B cell (primary cell): ENCODE results near the gene NPRL2. TPM values are rescaled to one million over a fixed set of nuclear protein-coding genes. Genes with fewer than 3 reads are reported as not detected.
A peak's percentile ranks its signal among the peaks of the same experiment; 100 is the strongest.

Experiments used
- ATAC-seq: fragments of 200-7000 bp; cut with Tn5 transposase; one replicate; pipeline ENCODE4 v1.10.0; 2021; ENCODE audit warnings: low read depth, mild to moderate bottlenecking, moderate number of reproducible peaks, moderate library complexity
- CTCF ChIA-PET: fragments of 350-600 bp; sonication (Branson Sonifier 250); formaldehyde crosslinking; loops from one replicate; lab custom pipeline; 2021; ENCODE audit warnings: antibody characterized with exemption, inconsistent platforms; lab: Charles Lee
- POLR2A ChIA-PET: fragments of 350-600 bp; sonication (Branson Sonifier 250); formaldehyde crosslinking; loops from one replicate; lab custom pipeline; 2021; ENCODE audit warnings: antibody characterized with exemption; lab: Charles Lee
- DNase-seq: peaks from one replicate; pipeline ENCODE4 v3.0.0; 2013
- H2AFZ ChIP-seq: 2 replicates; pipeline ENCODE4 v1.6.1; 2012; ENCODE audit warnings: mild to moderate bottlenecking, low read depth, low read length; ENCODE audit not compliant: insufficient read depth, poor library complexity, severe bottlenecking
- H3K27ac ChIP-seq, 2 donors: 1 replicate in 1 of 2; 2 replicates in 1 of 2; pipeline ENCODE4 v1.5.1; 2012 to 2013; ENCODE audit warnings: low read length in 2 of 2, mild to moderate bottlenecking in 2 of 2, moderate library complexity in 1 of 2
- H3K27me3 ChIP-seq, 4 experiments: fragments of 200-600 bp in 1 of 4; sonication (generic) in 1 of 4; replicated peaks in 1 of 4; 1 replicate in 2 of 4; 2 replicates in 2 of 4; pipeline versions ENCODE4 v1.6.1 to v1.7.0; 2013 to 2016; ENCODE audit warnings: low read length in 3 of 4, mild to moderate bottlenecking in 2 of 4, mixed read lengths in 1 of 4, moderate library complexity in 1 of 4; ENCODE audit not compliant: insufficient read depth in 4 of 4, control insufficient read depth in 3 of 4; ENCODE audit errors: control extremely low read depth in 1 of 4
- H3K36me3 ChIP-seq, 2 experiments: replicated peaks in 1 of 2; 1 replicate in 1 of 2; 2 replicates in 1 of 2; pipeline versions ENCODE4 v1.6.1 to v1.7.1; 2013; ENCODE audit warnings: low read length in 1 of 2; ENCODE audit not compliant: insufficient read depth in 2 of 2, control insufficient read depth in 1 of 2; ENCODE audit errors: control extremely low read depth in 1 of 2, extremely low read depth in 1 of 2
- H3K4me1 ChIP-seq, 2 donors: fragments of 200-600 bp in 1 of 2; sonication (generic) in 1 of 2; 1 replicate in 1 of 2; 2 replicates in 1 of 2; pipeline versions ENCODE4 v1.5.1 to v1.6.1; 2013 to 2017; ENCODE audit warnings: low read length in 2 of 2; ENCODE audit not compliant: control insufficient read depth in 2 of 2, insufficient read depth in 2 of 2
- H3K4me2 ChIP-seq: replicated peaks from 2 replicates; pipeline ENCODE3; 2012; ENCODE audit warnings: mild to moderate bottlenecking, low read depth, low read length; ENCODE audit not compliant: poor library complexity, severe bottlenecking
- H3K4me3 ChIP-seq, 5 experiments: fragments of 200-600 bp in 1 of 5; sonication (generic) in 1 of 5; 1 replicate in 3 of 5; 2 replicates in 2 of 5; pipeline versions ENCODE4 v1.5.1 to v1.7.0; 2011 to 2016; ENCODE audit warnings: low read length in 4 of 5, mild to moderate bottlenecking in 4 of 5, low read depth in 2 of 5, control low read depth in 1 of 5, moderate library complexity in 1 of 5; ENCODE audit not compliant: insufficient read depth in 1 of 5; ENCODE audit errors: control extremely low read depth in 1 of 5, extremely low read depth in 1 of 5
- H3K79me2 ChIP-seq: fragments of 200-600 bp; sonication (generic); one replicate; pipeline ENCODE4 v1.6.0; 2016; ENCODE audit warnings: low read length; ENCODE audit not compliant: control insufficient read depth, insufficient read depth
- H3K9ac ChIP-seq: fragments of 200-600 bp; sonication (generic); 2 replicates; pipeline ENCODE4 v1.6.1; 2017; ENCODE audit warnings: mild to moderate bottlenecking, low read length, moderate library complexity
- H3K9me3 ChIP-seq, 3 donors: one replicate each; pipeline versions ENCODE4 v1.6.1 to v1.7.1; 2013; ENCODE audit warnings: low read length in 2 of 3; ENCODE audit not compliant: control insufficient read depth in 2 of 3, insufficient read depth in 1 of 3; ENCODE audit errors: control extremely low read depth in 1 of 3
- H4K20me1 ChIP-seq: 2 replicates; pipeline ENCODE4 v1.6.0; 2012; ENCODE audit warnings: mild to moderate bottlenecking, low read length; ENCODE audit not compliant: insufficient read depth, control insufficient read depth, poor library complexity, severe bottlenecking
- H3K27ac Mint-ChIP-seq: one replicate; pipeline ENCODE4 v1.8.0; 2021; ENCODE audit warnings: mixed read lengths
- H3K27me3 Mint-ChIP-seq: one replicate; pipeline ENCODE4 v1.8.0; 2021; ENCODE audit warnings: mixed read lengths
- H3K4me1 Mint-ChIP-seq: one replicate; pipeline ENCODE4 v1.8.0; 2021; ENCODE audit warnings: mixed read lengths
- H3K4me3 Mint-ChIP-seq: one replicate; pipeline ENCODE4 v1.8.0; 2021; ENCODE audit warnings: mixed read lengths
- H3K9me3 Mint-ChIP-seq: one replicate; pipeline ENCODE4 v1.8.0; 2022; ENCODE audit warnings: mixed read lengths; ENCODE audit not compliant: insufficient read depth
- EZH2 ChIP-seq: IDR thresholded peaks from 2 replicates; pipeline ENCODE4 v1.6.1; 2012; ENCODE audit warnings: borderline replicate concordance, low read depth, mild to moderate bottlenecking, moderate library complexity, low read length; ENCODE audit not compliant: insufficient read depth, poor library complexity, severe bottlenecking
- WGBS: methylation state at CpG from one replicate; pipeline ENCODE4 v1.1.5; 2013; ENCODE audit warnings: missing lambda C conversion rate; ENCODE audit not compliant: insufficient coverage; 5-methylcytosine and 5-hydroxymethylcytosine counted together
- intact Hi-C: fragments of 100-400 bp; cut with micrococcal nuclease; formaldehyde crosslinking; loops from one replicate; pipeline ENCODE4 v1.10.0; 2022
- polyA plus RNA-seq: library from polyadenylated mRNA; depleted of rRNA; stranded (reverse); fragments of >200 nt; gene quantifications from 2 replicates; pipeline ENCODE4 v1.2.3, GENCODE V29; 2012
- total RNA-seq, 2 donors: library from RNA; stranded (reverse); fragments of 120-200 nt in 1 of 2; gene quantifications; 1 replicate in 1 of 2; 2 replicates in 1 of 2; pipeline versions ENCODE4 v1.2.3 to v1.2.4, GENCODE V29; 2013 to 2022
- TF ChIP-seq, protein P1 (sequence below): fragments of 200-600 bp; IDR thresholded peaks from one replicate; pipeline ENCODE4 v1.8.0; 2022; ENCODE audit warnings: antibody characterized with exemption, mild to moderate bottlenecking

The NPRL2 gene
- total and polyA plus RNA-seq, 2 donors (not counting 1 experiment from before 2014, with no cell fraction given), result 31.3 to 64.6 TPM

DNA sequence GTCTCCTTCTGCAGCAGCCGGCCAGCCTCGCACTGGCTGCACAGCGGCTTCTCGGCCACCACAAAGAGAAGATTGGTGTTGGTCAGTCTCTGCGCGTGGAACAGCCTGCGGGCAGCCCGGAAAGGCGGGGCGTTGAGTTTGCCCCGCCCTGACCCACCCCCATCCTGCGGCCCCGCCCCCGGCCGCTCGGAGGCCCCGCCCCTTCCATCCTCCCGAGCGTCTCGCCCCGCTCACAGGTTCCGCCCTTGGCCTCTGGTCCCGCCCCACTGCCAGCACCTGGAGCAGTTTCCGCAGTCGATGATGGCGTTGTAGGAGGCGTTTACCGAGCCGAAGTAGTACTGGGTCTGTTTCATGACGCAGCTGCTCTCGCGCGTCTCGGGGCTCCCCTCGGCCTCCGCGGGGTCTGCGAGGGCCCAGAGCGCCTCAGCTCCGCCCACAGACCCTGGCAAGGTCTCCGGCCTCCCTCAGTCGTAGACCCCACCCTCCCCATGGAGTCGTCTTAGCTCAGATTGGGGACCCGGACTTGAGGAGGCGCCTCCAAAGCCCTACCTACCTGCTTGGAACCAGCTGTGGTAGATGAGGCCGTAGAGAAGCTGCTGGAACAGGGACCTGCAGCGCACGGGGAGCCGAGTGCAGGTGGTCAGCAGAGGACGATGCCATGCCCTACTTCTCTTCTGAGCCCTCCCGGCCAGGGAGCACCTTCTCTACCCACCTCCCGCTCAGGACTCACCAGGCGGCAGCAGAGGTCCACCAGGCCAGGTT is 14.7 kb upstream of the NPRL2 start:
- Histone ChIP-seq H3K4me1 (peaks cover 13 to 22% of the 10 kb centered on the region in 2 donors), H3K4me2 (peak overlapping the region; percentile 96), H2AFZ (peak overlapping the region; percentile 91), H3K79me2 (no peaks in the 10 kb centered on the region), H3K4me3 (peak overlapping the region; percentile 24 to 84 (median 81)), H3K27ac (peak overlapping the region; percentile 78 to 86), H3K9ac (peak overlapping the region; percentile 81), H3K36me3 (no peaks in the 10 kb centered on the region), H4K20me1 (no peaks in the 10 kb centered on the region), H3K27me3 (peaks cover 0 to 3% (median 0%) of the 10 kb centered on the region in 4 experiments), H3K9me3 (no peaks in the 10 kb centered on the region)
- CTCF ChIA-PET, result interaction anchor here (0.7 to 3.3 kb wide), 5 partner anchors 12 to 177 kb away, joined by 3 to 27 read pairs (median 5); partner anchors contain the start of genes CYB561D2 and NPRL2
- POLR2A ChIA-PET, result interaction anchor here (0.5 to 2.8 kb wide), 12 partner anchors 14 to 1344 kb away, joined by 3 to 13 read pairs (median 6); partner anchors contain the start of genes CYB561D2, HEMK1, NPRL2 and RASSF1
- DNase-seq (peak; percentile 95), ATAC-seq (peak; percentile 97)
- TF ChIP-seq, protein P1, sequence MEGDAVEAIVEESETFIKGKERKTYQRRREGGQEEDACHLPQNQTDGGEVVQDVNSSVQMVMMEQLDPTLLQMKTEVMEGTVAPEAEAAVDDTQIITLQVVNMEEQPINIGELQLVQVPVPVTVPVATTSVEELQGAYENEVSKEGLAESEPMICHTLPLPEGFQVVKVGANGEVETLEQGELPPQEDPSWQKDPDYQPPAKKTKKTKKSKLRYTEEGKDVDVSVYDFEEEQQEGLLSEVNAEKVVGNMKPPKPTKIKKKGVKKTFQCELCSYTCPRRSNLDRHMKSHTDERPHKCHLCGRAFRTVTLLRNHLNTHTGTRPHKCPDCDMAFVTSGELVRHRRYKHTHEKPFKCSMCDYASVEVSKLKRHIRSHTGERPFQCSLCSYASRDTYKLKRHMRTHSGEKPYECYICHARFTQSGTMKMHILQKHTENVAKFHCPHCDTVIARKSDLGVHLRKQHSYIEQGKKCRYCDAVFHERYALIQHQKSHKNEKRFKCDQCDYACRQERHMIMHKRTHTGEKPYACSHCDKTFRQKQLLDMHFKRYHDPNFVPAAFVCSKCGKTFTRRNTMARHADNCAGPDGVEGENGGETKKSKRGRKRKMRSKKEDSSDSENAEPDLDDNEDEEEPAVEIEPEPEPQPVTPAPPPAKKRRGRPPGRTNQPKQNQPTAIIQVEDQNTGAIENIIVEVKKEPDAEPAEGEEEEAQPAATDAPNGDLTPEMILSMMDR, result no peak
- no peak for TF ChIP-seq EZH2
- Mint-ChIP-seq H3K27ac (peak overlapping the region; percentile 94), H3K27me3 (peaks cover 4% of the 10 kb centered on the region), H3K4me1 (peaks cover 21% of the 10 kb centered on the region), H3K9me3 (no peaks in the 10 kb centered on the region), H3K4me3 (peak overlapping the region; percentile 91)
- 2% methylated on average over 49 of the region's 53 CpGs for WGBS
- intact Hi-C loops, result loop anchor here (1.0 to 2.0 kb wide), 4 partner anchors 14 to 252 kb away; partner anchors contain the start of genes CYB561D2, HEMK1, MAPKAPK3 and NPRL2
